Small intestine (tissue), 16 donors: ENCODE measurements around the gene TMED7. TPM values are rescaled to one million over a fixed set of nuclear protein-coding genes. Genes with fewer than 3 reads are reported as not detected.
"Not testable (repeated sequence)": the region's sequence is repeated elsewhere in the genome, so short reads cannot be mapped to it uniquely, and the experiment has no call there.

Experiments used
- DNase-seq, 2 donors: peaks; one replicate each; pipeline versions ENCODE4 v3.0.0 to v3.0.0-alpha.2; 2013
- FAIRE-seq: peaks from 2 replicates; lab custom pipeline; 2012; peaks lifted over from hg19 to GRCh38; lab: Jason Lieb, UNC
- H3K27ac ChIP-seq, 3 donors: one replicate each; pipeline ENCODE4 v1.5.1; 2013; ENCODE audit warnings: low read length in 2 of 3, mild to moderate bottlenecking in 2 of 3, control low read depth in 1 of 3, inconsistent platforms in 1 of 3, low read depth in 1 of 3, moderate library complexity in 1 of 3
- H3K27me3 ChIP-seq, 3 donors: one replicate each; pipeline ENCODE4 v1.6.1; 2013; ENCODE audit warnings: low read length in 3 of 3, inconsistent platforms in 1 of 3; ENCODE audit not compliant: control insufficient read depth in 3 of 3, insufficient read depth in 3 of 3
- H3K36me3 ChIP-seq, 3 donors: one replicate each; pipeline ENCODE4 v1.6.1; 2013; ENCODE audit warnings: low read length in 3 of 3, inconsistent platforms in 1 of 3, low read depth in 1 of 3, mild to moderate bottlenecking in 1 of 3, moderate library complexity in 1 of 3; ENCODE audit not compliant: control insufficient read depth in 3 of 3, insufficient read depth in 2 of 3
- H3K4me1 ChIP-seq, 3 donors: one replicate each; pipeline ENCODE4 v1.6.1; 2013; ENCODE audit warnings: low read length in 2 of 3, inconsistent platforms in 1 of 3, low read depth in 1 of 3, mild to moderate bottlenecking in 1 of 3, moderate library complexity in 1 of 3; ENCODE audit not compliant: control insufficient read depth in 3 of 3, insufficient read depth in 2 of 3
- H3K4me3 ChIP-seq, 3 donors: one replicate each; pipeline ENCODE4 v1.5.1; 2013; ENCODE audit warnings: low read length in 3 of 3, control low read depth in 1 of 3, inconsistent platforms in 1 of 3, low read depth in 1 of 3, mild to moderate bottlenecking in 1 of 3, moderate library complexity in 1 of 3
- H3K9me3 ChIP-seq, 2 donors: one replicate each; pipeline ENCODE4 v1.6.1; 2013; ENCODE audit warnings: low read depth in 1 of 2, low read length in 1 of 2; ENCODE audit not compliant: control insufficient read depth in 2 of 2, insufficient read depth in 1 of 2
- WGBS, 3 donors: extraction: QIAGEN DNeasy Blood & Tissue Kit; methylation state at CpG; one replicate each; pipeline ENCODE4 v1.1.7; 2013; 5-methylcytosine and 5-hydroxymethylcytosine counted together
- long read RNA-seq, 10 donors: transcript quantifications; one replicate each; lab custom pipeline, GENCODE V29; 2026
- polyA plus RNA-seq, 4 donors: library from polyadenylated mRNA; stranded (reverse) in 3 of 4; unstranded in 1 of 4; fragments of 200-250 nt in 3 of 4; fragments of 120-200 nt in 1 of 4; gene quantifications; one replicate each; pipeline versions ENCODE4 v1.2.1 to v1.2.3, GENCODE V29; 2013
- donor health status: healthy with polysubstance abuse.
- donor health status: control.
- donor health status: control.
- donor health status: Bipolar disorder and iron deficiency.
- donor health status: healthy.

The TMED7 gene
- 100 to 1,000 TPM in 1 of 4 donors, 10 to 100 TPM in 3; 12.7 to 128 (median 25.7) TPM for polyA plus RNA-seq
- long read RNA-seq, donor 1, transcript TMED7-201 (3 exons, 3,757 nt) = major isoform, 83 of 91 reads
- long read RNA-seq, donor 1, partial matches to known transcripts = 8 of 91 reads
- long read RNA-seq, donor 1, other reads (novel, unspliced or antisense) = 0 of 91 reads
- long read RNA-seq, donor 2, transcript TMED7-201 (3 exons, 3,757 nt) = major isoform, 21 of 21 reads
- long read RNA-seq, donor 2, partial matches to known transcripts = 0 of 21 reads
- long read RNA-seq, donor 2, other reads (novel, unspliced or antisense) = 0 of 21 reads
- long read RNA-seq, donor 3, transcript TMED7-201 (3 exons, 3,757 nt) = major isoform, 19 of 29 reads
- long read RNA-seq, donor 3, partial matches to known transcripts = 10 of 29 reads
- long read RNA-seq, donor 3, other reads (novel, unspliced or antisense) = 0 of 29 reads
- long read RNA-seq, donor 4 = 0 reads
- long read RNA-seq, donor 5, partial matches to known transcripts = 0 of 4 reads
- long read RNA-seq, donor 5, other reads (novel, unspliced or antisense) = 0 of 4 reads
- long read RNA-seq, donor 6, transcript TMED7-201 (3 exons, 3,757 nt) = major isoform, 37 of 37 reads
- long read RNA-seq, donor 6, partial matches to known transcripts = 0 of 37 reads
- long read RNA-seq, donor 6, other reads (novel, unspliced or antisense) = 0 of 37 reads
- long read RNA-seq, donor 7, transcript TMED7-201 (3 exons, 3,757 nt) = major isoform, 20 of 20 reads
- long read RNA-seq, donor 7, partial matches to known transcripts = 0 of 20 reads
- long read RNA-seq, donor 7, other reads (novel, unspliced or antisense) = 0 of 20 reads
- long read RNA-seq, donor 8, partial matches to known transcripts = 0 of 1 reads
- long read RNA-seq, donor 8, other reads (novel, unspliced or antisense) = 0 of 1 reads
- long read RNA-seq, donor 9, transcript TMED7-201 (3 exons, 3,757 nt) = major isoform, 12 of 12 reads
- long read RNA-seq, donor 9, partial matches to known transcripts = 0 of 12 reads
- long read RNA-seq, donor 9, other reads (novel, unspliced or antisense) = 0 of 12 reads
- long read RNA-seq, donor 10, transcript TMED7-201 (3 exons, 3,757 nt) = major isoform, 40 of 40 reads
- long read RNA-seq, donor 10, partial matches to known transcripts = 0 of 40 reads
- long read RNA-seq, donor 10, other reads (novel, unspliced or antisense) = 0 of 40 reads

GRCh38 chr5:115625579-115626444 is at the start of gene TMED7:
Gene TMED7 (minus strand): TSS chr5:115626036. CDS start chr5:115625792, 244 bp downstream.
- H3K4me1 ChIP-seq = peaks cover 2 to 20% (median 17%) of the 10 kb centered on the region in 3 donors
- peak within 1 kb of the TSS; percentile 96 to 98 (median 97) for H3K27ac ChIP-seq
- no peaks in the 10 kb centered on the region for H3K27me3 ChIP-seq
- no peaks in the 10 kb centered on the region for H3K9me3 ChIP-seq
- WGBS, 3 donors = 0% methylated on average over 73 to 77 of the region's 77 CpGs
- no peaks in the 10 kb centered on the region for H3K36me3 ChIP-seq
- peak; percentile 99 for DNase-seq
- no peak for FAIRE-seq
- peak within 1 kb of the TSS; percentile 78 to 92 (median 89) for H3K4me3 ChIP-seq

DNA sequence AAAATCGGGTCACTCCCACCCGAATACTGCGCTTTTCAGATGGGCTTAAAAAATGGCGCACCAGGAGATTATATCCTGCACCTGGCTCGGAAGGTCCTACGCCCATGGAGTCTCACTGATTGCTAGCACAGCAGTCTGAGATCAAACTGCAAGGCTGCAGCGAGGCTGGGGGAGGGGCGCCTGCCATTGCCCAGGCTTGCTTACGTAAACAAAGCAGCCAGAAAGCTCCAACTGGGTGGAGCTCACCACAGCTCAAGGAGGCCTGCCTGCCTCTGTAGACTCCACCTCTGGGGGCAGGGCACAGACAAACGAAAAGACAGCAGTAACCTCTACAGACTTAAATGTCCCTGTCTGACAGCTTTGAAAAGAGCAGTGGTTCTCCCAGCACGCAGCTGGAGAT is 48.9 kb upstream of the TMED7 start:
- not testable (repeated sequence) for H3K4me1 ChIP-seq, DNase-seq, H3K27me3 ChIP-seq, H3K4me3 ChIP-seq, H3K27ac ChIP-seq, FAIRE-seq, H3K36me3 ChIP-seq, H3K9me3 ChIP-seq
- WGBS, 3 donors = 65 to 79% (median 76%) methylated on average over 9 to 11 of the region's 11 CpGs

DNA sequence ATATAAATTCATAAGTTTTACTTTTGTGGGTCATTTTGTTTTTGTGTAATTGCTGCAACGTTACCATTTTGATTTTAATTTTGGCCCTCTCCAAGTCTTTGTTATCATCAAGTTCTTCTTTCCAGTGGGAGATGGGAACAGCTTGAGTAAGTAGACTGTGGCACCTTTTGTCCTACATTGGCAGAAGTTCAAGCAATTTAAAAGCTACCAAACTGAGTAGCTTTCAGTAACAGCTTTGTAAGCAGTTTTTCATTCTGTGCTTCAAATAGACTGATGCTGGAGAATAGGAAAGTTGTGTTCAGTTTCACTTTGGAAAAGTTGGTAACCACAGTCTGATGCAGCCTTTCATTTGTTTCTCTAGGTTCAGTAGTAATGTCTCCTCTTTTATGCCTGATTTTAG is 47.8 kb upstream of the TMED7 start:
- Histone ChIP-seq H3K4me1 (no peaks in the 10 kb centered on the region), H3K4me3 (no peak overlapping the region), H3K27me3 (no peaks in the 10 kb centered on the region), H3K36me3 (no peaks in the 10 kb centered on the region), H3K9me3 (no peaks in the 10 kb centered on the region), H3K27ac (no peak overlapping the region)
- no peak for DNase-seq
- no peak for FAIRE-seq
- 0 to 33% (median 0%) methylated on average over 1 of the region's 1 CpG for WGBS, 3 donors

- WGBS, 3 donors = 85 to 91% (median 89%) methylated on average over 1 of the region's 1 CpG
- no peaks in the 10 kb centered on the region for H3K4me1 ChIP-seq
- no peak for DNase-seq
- H3K9me3 ChIP-seq = peaks cover 0 to 4% of the 10 kb centered on the region in 2 donors
- H3K27ac ChIP-seq = no peak overlapping the region
- H3K36me3 ChIP-seq = no peaks in the 10 kb centered on the region
- no peak for FAIRE-seq
- no peaks in the 10 kb centered on the region for H3K27me3 ChIP-seq
- H3K4me3 ChIP-seq = no peak overlapping the region
Measured at GRCh38 chr5:115671939-115672338, 46.1 kb upstream of the TMED7 start.

DNA sequence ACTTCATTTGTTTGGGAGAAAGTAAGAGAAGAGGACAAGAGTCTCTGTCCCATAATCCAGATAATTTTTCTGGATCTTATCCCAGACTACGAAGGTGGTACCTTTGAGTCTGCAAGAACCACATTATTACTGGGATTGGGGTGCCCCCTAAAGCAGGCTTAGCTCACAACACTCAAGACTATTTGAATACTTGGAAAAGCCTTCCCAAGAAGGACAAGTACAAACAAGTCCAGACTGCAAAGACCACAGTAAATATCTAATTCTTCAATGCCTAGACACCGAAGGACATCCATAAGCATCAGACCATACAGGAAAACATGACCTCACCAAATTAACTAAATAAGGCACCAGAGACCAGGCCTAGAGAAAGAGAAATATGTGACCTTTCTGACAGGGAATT is 40.2 kb upstream of the TMED7 start:
- no peaks in the 10 kb centered on the region for H3K36me3 ChIP-seq
- H3K27ac ChIP-seq = no peak overlapping the region
- peaks cover 0 to 2% (median 0%) of the 10 kb centered on the region in 3 donors for H3K27me3 ChIP-seq
- H3K9me3 ChIP-seq = peaks cover 0 to 4% of the 10 kb centered on the region in 2 donors
- DNase-seq = no peak
- H3K4me3 ChIP-seq = no peak overlapping the region
- WGBS, 3 donors = 44 to 67% (median 53%) methylated on average over 2 of the region's 2 CpGs
- no peak for FAIRE-seq
- H3K4me1 ChIP-seq = no peaks in the 10 kb centered on the region

DNA sequence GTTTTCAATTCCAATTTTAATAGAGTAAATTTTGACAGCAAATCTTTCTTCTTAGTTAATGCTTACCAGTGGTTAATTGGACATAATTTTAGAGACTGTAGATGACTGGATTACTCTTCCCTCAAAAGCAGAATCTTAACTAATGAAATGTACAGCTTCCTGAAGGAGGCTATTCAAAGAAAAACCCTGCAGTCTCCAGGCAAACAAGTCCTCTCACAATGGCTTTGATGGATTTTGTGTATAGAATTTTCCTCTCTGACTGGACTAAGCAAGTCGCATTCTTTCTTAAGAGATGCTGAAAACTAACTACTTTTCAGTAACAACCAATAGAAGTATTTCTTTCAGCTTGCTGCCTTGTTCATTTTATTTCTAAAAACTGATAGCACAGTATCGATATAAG is 35.7 kb upstream of the TMED7 start:
- H3K4me1 ChIP-seq = no peaks in the 10 kb centered on the region
- H3K27me3 ChIP-seq = peaks cover 0 to 3% (median 2%) of the 10 kb centered on the region in 3 donors
- no peaks in the 10 kb centered on the region for H3K9me3 ChIP-seq
- FAIRE-seq (no peak), DNase-seq (no peak)
- no peaks in the 10 kb centered on the region for H3K36me3 ChIP-seq
- WGBS, 3 donors = 74 to 82% (median 81%) methylated on average over 2 of the region's 2 CpGs
- H3K4me3 ChIP-seq = no peak overlapping the region
- H3K27ac ChIP-seq = no peak overlapping the region

DNA sequence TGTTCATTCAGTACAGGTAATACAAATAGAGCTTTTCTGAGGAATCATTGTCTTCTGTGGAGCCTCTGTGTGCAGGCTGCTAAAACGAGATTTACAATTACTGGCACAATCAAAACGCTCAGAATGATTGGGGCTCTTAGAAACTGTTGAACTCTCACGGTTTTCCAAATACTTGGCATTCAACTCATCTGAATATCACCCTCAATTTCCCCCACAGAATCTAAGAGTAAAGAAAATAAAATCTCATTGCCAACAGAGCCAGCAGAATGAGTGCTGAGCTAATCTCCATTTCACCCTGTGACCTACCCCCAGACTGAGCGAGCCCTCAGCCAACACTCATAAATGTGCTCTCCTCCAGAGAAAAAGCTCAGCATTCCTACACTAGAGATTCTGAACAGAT is 35.3 kb upstream of the TMED7 start:
- DNase-seq (no peak), FAIRE-seq (no peak)
- 20 to 36% (median 20%) methylated on average over 4 of the region's 4 CpGs for WGBS, 3 donors
- no peak overlapping the region for H3K27ac ChIP-seq
- peaks cover 0 to 3% (median 2%) of the 10 kb centered on the region in 3 donors for H3K27me3 ChIP-seq
- no peaks in the 10 kb centered on the region for H3K9me3 ChIP-seq
- no peak overlapping the region for H3K4me3 ChIP-seq
- H3K36me3 ChIP-seq = no peaks in the 10 kb centered on the region
- H3K4me1 ChIP-seq = no peaks in the 10 kb centered on the region
